Mucosa of rectum (tissue), 2 donors: ENCODE data around the gene SIK3.
A peak's percentile ranks its signal among the peaks of the same experiment; 100 is the strongest.
"Not testable (repeated sequence)": the region's sequence is repeated elsewhere in the genome, so short reads cannot be mapped to it uniquely, and the experiment has no call there.

ENCODE experiments used
- H3K27ac ChIP-seq, 2 donors: one replicate each; pipeline ENCODE4 v1.7.0; 2013; ENCODE audit warnings: inconsistent platforms in 2 of 2, low read depth in 2 of 2, low read length in 2 of 2
- H3K27me3 ChIP-seq, 2 donors: one replicate each; pipeline ENCODE4 v1.7.0; 2013; ENCODE audit warnings: low read length in 2 of 2; ENCODE audit not compliant: control insufficient read depth in 2 of 2, insufficient read depth in 2 of 2
- H3K36me3 ChIP-seq, 2 donors: one replicate each; pipeline ENCODE4 v1.7.0; 2013; ENCODE audit warnings: low read length in 2 of 2; ENCODE audit not compliant: control insufficient read depth in 2 of 2, insufficient read depth in 2 of 2
- H3K4me1 ChIP-seq, 2 donors: one replicate each; pipeline ENCODE4 v1.7.0; 2013; ENCODE audit warnings: low read length in 2 of 2, mild to moderate bottlenecking in 1 of 2; ENCODE audit not compliant: control insufficient read depth in 2 of 2, insufficient read depth in 2 of 2
- H3K4me3 ChIP-seq, 2 donors: one replicate each; pipeline ENCODE4 v1.7.0; 2013; ENCODE audit warnings: low read length in 2 of 2
- H3K9ac ChIP-seq, 2 donors: one replicate each; pipeline ENCODE4 v1.7.0; 2013; ENCODE audit warnings: low read length in 2 of 2, low read depth in 1 of 2, mild to moderate bottlenecking in 1 of 2
- H3K9me3 ChIP-seq, 2 donors: one replicate each; pipeline ENCODE4 v1.7.0; 2013; ENCODE audit warnings: low read length in 2 of 2; ENCODE audit not compliant: control insufficient read depth in 2 of 2
- donor health status: healthy.
- donor health status: Normal muscosa, but diverticular disease.

The SIK3 gene

DNA sequence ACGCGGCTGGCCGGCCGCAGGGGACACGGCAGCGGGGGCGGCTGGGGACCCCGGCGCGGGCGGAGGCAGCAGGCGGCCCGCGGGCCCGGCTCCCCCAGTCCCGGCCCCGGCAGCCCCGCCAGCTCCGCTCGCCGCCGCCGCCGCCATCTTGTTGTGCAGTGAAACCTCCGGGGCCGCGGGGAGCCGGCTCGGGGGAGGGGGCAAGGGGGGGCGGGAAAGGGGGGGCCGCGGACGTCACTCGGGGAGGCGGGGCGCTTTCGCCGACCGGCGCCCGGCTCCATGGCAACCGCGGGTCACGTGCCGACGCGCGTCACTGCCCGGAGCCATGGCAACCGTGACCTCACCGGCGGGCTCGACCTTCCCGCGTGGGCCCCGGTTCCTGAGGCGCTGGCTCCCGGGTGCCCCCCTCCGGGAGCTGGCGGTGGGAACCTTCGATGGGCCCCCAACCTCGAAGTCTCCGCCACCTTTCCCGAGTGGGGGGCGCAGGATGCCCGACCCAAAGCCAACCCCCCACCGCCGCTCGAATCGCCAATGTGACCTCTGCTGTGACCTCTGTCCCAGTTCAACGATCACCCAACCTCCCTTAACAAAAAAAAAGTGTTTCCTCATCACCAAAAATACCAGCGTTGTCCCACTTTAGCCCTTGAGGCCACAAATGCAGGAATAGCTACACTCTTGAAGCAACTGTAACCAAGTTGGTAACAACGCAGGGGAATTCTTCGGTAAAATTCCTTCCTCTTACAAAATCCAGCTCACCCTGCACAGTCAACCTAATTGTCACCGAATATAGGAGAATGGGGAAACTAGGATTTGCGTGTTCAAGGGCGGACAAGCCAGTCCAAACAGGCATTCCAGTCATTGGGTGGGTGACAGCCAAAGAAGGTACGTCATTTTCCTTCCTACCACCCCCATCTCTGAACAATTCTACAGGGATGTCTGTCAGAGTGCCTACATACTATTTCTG lies at the start of gene SIK3:
TSS of gene SIK3 (minus strand) at position 160 of the 964 bp plus-strand sequence. CDS start at position 147, 13 bp downstream.
- Histone ChIP-seq H3K27ac (peak within 1 kb of the TSS; percentile 89 to 93), H3K9ac (peak within 1 kb of the TSS; percentile 92 to 98), H3K4me3 (peak within 1 kb of the TSS; percentile 84 to 91), H3K27me3 (no peaks in the 10 kb centered on the region), H3K4me1 (peaks cover 28 to 29% of the 10 kb centered on the region in 2 donors), H3K9me3 (no peaks in the 10 kb centered on the region), H3K36me3 (no peaks in the 10 kb centered on the region)

DNA sequence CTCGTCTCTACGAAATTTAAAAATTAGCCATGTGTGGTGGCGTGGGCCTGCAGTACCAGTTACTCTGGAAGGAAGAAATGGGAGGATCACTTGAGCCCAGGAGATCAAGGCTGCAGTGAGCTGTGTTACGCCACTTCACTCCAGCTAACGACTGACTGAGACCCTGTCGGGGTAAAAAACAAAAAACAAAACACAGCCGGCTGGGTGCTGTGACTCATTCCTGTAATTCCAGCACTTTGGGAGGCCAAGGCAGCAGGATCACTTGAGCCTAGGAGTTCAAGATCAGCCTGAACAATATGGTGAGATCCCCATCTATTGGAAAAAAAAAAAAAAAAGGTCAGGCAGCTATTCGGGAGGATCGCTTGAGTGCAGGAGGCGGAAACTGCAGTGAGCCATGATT lies 48.3 kb upstream of the SIK3 start:
- no peak overlapping the region for H3K9ac ChIP-seq
- peaks cover 2 to 12% of the 10 kb centered on the region in 2 donors for H3K4me1 ChIP-seq
- H3K27ac ChIP-seq: no peak overlapping the region

GRCh38 chr11:117145393-117145761 lies 47.1 kb upstream of the SIK3 start:
- H3K4me1 ChIP-seq: peaks cover 2 to 12% of the 10 kb centered on the region in 2 donors
- peak overlapping the region; percentile 92 to 98 for H3K4me3 ChIP-seq
- H3K36me3 ChIP-seq: peaks cover 0 to 12% of the 10 kb centered on the region in 2 donors
- peak overlapping the region; percentile 88 to 92 for H3K27ac ChIP-seq
- no peaks in the 10 kb centered on the region for H3K9me3 ChIP-seq
- no peaks in the 10 kb centered on the region for H3K27me3 ChIP-seq
- peak overlapping the region; percentile 76 to 92 for H3K9ac ChIP-seq

More for the DNA sequence above, 48.3 kb upstream of the SIK3 start:
- Histone ChIP-seq H3K36me3 (peaks cover 0 to 12% of the 10 kb centered on the region in 2 donors), H3K27me3 (no peaks in the 10 kb centered on the region), H3K9me3 (no peaks in the 10 kb centered on the region), H3K4me3 (no peak overlapping the region)

DNA sequence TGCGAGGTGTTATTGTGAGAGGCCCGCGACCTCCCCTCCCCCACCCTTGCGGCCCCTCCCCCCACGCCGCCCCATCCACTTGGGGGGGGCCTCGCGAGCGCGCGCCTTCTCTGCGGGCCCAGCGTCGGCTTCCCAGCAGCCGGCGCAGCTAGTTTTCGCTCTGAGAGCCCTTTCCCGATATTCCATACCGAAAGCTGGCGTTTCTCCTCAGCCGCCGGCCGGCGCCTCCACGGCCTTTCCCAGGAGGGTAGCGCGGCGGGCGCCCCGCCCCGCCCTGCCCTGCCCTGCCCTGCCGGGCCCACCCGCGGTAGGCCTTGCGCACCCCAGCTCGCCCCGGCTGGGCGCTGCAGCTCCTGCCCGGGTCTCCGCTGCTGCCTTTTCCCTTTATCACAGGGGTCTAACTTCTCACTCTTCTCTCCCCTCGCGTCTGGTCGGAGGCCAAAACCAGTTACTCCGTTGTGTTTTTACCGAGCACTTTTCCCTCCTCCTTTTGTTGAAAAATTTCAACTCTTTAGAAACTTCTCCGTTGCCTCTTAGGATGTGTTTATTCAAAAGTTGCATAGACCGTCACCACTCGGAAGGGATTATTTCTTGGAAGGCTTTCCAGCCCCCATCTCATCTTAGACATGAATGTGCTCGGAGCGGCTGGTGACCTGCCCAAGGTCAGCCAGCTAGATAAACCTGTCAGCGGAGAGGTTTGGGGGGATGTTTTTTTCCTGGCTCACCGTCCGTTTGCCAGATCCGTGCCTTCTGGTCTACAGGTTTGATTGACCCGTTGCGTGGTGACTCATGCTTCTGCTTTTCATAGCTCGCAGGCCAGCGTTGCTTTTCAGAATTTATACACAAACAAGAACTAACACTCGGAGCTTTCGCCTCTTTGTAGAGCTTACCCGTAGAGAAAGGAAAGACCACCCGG lies 46.5 kb upstream of the SIK3 start:
- no peaks in the 10 kb centered on the region for H3K27me3 ChIP-seq
- peak overlapping the region; percentile 76 to 97 for H3K9ac ChIP-seq
- H3K36me3 ChIP-seq: peaks cover 0 to 12% of the 10 kb centered on the region in 2 donors
- peak overlapping the region; percentile 88 to 92 for H3K27ac ChIP-seq
- H3K9me3 ChIP-seq: no peaks in the 10 kb centered on the region
- H3K4me1 ChIP-seq: peaks cover 2 to 12% of the 10 kb centered on the region in 2 donors
- H3K4me3 ChIP-seq: peak overlapping the region; percentile 92 to 98

GRCh38 chr11:117143871-117144476 lies 45.7 kb upstream of the SIK3 start, which contains the start of gene PAFAH1B2:
TSS of gene PAFAH1B2 (plus strand) at chr11:117144287. CDS start at chr11:117152448, 8,161 bp downstream.
- H3K4me1 ChIP-seq: peaks cover 2 to 12% of the 10 kb centered on the region in 2 donors
- H3K9me3 ChIP-seq: no peaks in the 10 kb centered on the region
- no peaks in the 10 kb centered on the region for H3K27me3 ChIP-seq
- H3K9ac ChIP-seq: peak within 1 kb of the TSS; percentile 76 to 97
- peak within 1 kb of the TSS; percentile 92 to 98 for H3K4me3 ChIP-seq
- peak within 1 kb of the TSS; percentile 88 to 92 for H3K27ac ChIP-seq
- peaks cover 0 to 12% of the 10 kb centered on the region in 2 donors for H3K36me3 ChIP-seq

DNA sequence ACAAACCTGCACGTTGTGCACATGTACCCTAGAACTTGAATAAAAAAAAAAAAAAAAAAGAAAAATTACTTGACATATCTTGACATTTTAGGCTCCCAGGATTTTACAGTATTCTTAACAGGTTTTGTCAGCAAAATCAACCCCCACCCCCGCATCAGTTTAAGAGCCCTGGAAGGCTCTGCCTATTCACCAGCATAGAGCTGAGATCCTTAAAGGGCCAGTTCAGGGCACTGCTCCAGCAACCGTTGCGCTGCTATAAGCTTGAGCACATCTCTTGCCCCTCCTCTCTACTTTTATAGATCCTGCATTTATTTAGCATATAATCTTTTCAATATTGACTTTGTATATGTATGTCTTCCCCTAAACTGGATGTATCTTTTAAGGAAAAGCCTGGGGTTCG lies 45.2 kb upstream of the SIK3 start:
- H3K27ac ChIP-seq: peak overlapping the region; percentile 88 to 92
- no peaks in the 10 kb centered on the region for H3K27me3 ChIP-seq
- H3K4me3 ChIP-seq: peak overlapping the region; percentile 92 to 98
- no peaks in the 10 kb centered on the region for H3K9me3 ChIP-seq
- peak overlapping the region; percentile 76 to 97 for H3K9ac ChIP-seq
- peaks cover 0 to 12% of the 10 kb centered on the region in 2 donors for H3K36me3 ChIP-seq
- peaks cover 2 to 12% of the 10 kb centered on the region in 2 donors for H3K4me1 ChIP-seq

DNA sequence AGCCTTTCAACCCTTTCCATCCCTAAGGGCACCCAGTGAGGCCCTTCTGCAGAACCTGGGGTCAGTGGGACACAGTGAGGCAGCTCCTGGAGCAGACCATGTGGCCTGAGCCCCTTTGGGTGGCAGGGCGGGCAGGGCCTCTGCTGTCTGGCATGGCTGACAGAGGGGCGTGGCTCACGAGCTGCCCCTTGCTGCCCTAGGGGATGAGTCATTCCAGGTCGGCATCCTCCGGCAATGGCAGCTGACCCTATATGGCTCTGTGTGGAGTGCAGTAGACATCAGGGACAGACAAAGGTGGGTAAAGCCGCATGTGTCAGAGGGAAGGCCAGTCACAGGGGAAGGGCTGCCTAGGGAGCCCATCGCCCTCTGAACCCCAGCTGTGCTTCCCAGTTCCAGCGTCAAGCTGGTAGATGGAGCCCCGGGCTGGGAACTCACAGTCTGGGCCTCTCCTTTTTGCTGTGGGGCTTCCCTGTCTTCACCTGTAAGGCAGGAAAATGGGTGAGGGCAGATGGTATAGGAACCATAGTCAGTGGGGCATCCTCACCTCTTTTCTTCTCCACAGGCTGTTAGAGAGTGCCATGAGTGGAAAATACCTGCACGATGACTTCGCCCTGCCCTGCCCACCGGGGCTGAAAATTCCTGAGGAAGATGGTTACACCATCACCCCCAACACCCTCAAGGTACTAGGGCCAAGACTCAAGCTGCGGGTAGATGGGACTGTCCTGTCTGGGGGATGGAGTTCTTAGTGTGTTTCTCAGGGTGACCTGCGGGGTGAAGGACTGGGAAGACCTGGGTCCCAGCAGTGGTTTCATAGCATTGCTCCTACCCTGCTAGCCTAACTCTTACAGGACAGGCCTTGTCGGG lies 39.2 kb upstream of the SIK3 start:
- H3K27me3 ChIP-seq, H3K4me1 ChIP-seq, H3K27ac ChIP-seq, H3K4me3 ChIP-seq, H3K9me3 ChIP-seq, H3K9ac ChIP-seq, H3K36me3 ChIP-seq: not testable (repeated sequence)

DNA sequence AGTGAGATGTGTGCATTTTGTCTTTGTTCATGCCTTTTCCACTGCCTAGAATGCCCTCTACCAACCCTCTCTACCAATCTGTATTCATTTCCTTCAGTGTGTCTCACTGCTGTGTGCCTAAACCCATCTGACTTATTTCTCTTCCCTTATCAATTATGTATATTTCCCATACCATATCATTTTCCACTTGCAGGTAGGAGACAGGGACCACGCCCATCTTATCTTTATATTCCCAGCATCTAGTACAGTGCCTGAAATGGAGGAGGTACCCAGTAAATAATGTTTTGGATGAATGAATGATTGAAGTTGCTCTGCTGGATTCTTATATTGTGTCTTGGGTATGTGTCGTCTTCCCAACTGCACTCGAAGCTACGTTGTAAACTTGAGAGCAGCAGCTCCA lies 36.8 kb upstream of the SIK3 start:
- H3K27ac ChIP-seq, H3K9ac ChIP-seq, H3K4me3 ChIP-seq, H3K9me3 ChIP-seq, H3K27me3 ChIP-seq, H3K4me1 ChIP-seq, H3K36me3 ChIP-seq: not testable (repeated sequence)

DNA sequence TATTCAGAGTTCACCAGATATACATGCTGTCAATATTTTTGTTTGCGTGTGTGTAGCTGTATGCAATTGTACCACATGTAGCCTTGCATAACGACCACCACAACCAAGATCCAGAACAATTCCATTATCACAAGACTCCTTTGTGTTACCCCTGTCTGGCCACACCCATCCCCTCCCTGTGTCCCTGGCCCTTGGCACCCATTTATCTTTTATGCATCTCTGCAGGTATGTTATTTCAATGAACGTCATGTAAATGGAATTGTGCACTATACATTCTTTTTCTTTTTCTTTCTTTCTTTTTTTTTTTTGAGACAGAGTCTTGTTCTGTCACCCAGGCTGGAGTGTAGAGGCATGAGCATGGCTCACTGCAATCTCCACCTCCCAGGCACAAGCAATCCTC lies 36.2 kb upstream of the SIK3 start:
- Histone ChIP-seq H3K27me3 (no peaks in the 10 kb centered on the region), H3K27ac (no peak overlapping the region), H3K36me3 (no peaks in the 10 kb centered on the region), H3K4me1 (no peaks in the 10 kb centered on the region), H3K9me3 (no peaks in the 10 kb centered on the region), H3K9ac (no peak overlapping the region), H3K4me3 (no peak overlapping the region)
